ENCODE data around the gene COL6A2. TPM values are rescaled to one million over a fixed set of nuclear protein-coding genes. Genes with fewer than 3 reads are reported as not detected.
"Not testable (repeated sequence)": the region's sequence is repeated elsewhere in the genome, so short reads cannot be mapped to it uniquely, and the experiment has no call there.

The COL6A2 gene
- polyA plus RNA-seq, 2 donors: 120 to 161 TPM

- no peaks in the 10 kb centered on the region for H3K27me3 ChIP-seq (ENCODE audit: control insufficient read depth in 1 of 2, insufficient read depth in 2 of 2, low read length in 2 of 2)
- 85% methylated on average over 28 of the region's 28 CpGs for WGBS, 2 donors
- H3K27ac ChIP-seq (ENCODE audit: low read depth in 2 of 2, low read length in 1 of 2): no peak overlapping the region
- H3K36me3 ChIP-seq (ENCODE audit: control insufficient read depth in 2 of 2, insufficient read depth in 2 of 2, low read length in 1 of 2): no peaks in the 10 kb centered on the region
- no peaks in the 10 kb centered on the region for H3K9me3 ChIP-seq (ENCODE audit: control insufficient read depth in 2 of 2, insufficient read depth in 1 of 2, low read depth in 1 of 2, low read length in 1 of 2)
- no peak overlapping the region for H3K4me3 ChIP-seq (ENCODE audit: low read depth in 1 of 2, low read length in 2 of 2)
- no peaks in the 10 kb centered on the region for H3K4me1 ChIP-seq (ENCODE audit: control insufficient read depth in 2 of 2, insufficient read depth in 2 of 2, low read length in 1 of 2)
These were observed 40.6 kb downstream of the COL6A2 start for GRCh38 chr21:46138383-46138970.

- Histone ChIP-seq H3K36me3 (ENCODE audit: control insufficient read depth in 2 of 2, insufficient read depth in 2 of 2, low read length in 1 of 2) (no peaks in the 10 kb centered on the region), H3K27ac (ENCODE audit: low read depth in 2 of 2, low read length in 1 of 2) (no peak overlapping the region), H3K4me3 (ENCODE audit: low read depth in 1 of 2, low read length in 2 of 2) (no peak overlapping the region), H3K4me1 (ENCODE audit: control insufficient read depth in 2 of 2, insufficient read depth in 2 of 2, low read length in 1 of 2) (no peaks in the 10 kb centered on the region), H3K27me3 (ENCODE audit: control insufficient read depth in 1 of 2, insufficient read depth in 2 of 2, low read length in 2 of 2) (no peaks in the 10 kb centered on the region), H3K9me3 (ENCODE audit: control insufficient read depth in 2 of 2, insufficient read depth in 1 of 2, low read depth in 1 of 2, low read length in 1 of 2) (no peaks in the 10 kb centered on the region)
- 88 to 92% methylated on average over 15 of the region's 15 CpGs for WGBS, 2 donors
These were observed 41.8 kb downstream of the COL6A2 start for GRCh38 chr21:46139686-46140085.

GRCh38 chr21:46140352-46141003 is 42.6 kb downstream of the COL6A2 start:
- not testable (repeated sequence) for H3K4me1 ChIP-seq (ENCODE audit: control insufficient read depth in 2 of 2, insufficient read depth in 2 of 2, low read length in 1 of 2); H3K36me3 ChIP-seq (ENCODE audit: control insufficient read depth in 2 of 2, insufficient read depth in 2 of 2, low read length in 1 of 2); H3K4me3 ChIP-seq (ENCODE audit: low read depth in 1 of 2, low read length in 2 of 2); H3K27me3 ChIP-seq (ENCODE audit: control insufficient read depth in 1 of 2, insufficient read depth in 2 of 2, low read length in 2 of 2); H3K9me3 ChIP-seq (ENCODE audit: control insufficient read depth in 2 of 2, insufficient read depth in 1 of 2, low read depth in 1 of 2, low read length in 1 of 2); H3K27ac ChIP-seq (ENCODE audit: low read depth in 2 of 2, low read length in 1 of 2)
- WGBS, 2 donors: 45 to 47% methylated on average over 29 of the region's 29 CpGs

- no peak overlapping the region for H3K27ac ChIP-seq (ENCODE audit: low read depth in 2 of 2, low read length in 1 of 2)
- no peaks in the 10 kb centered on the region for H3K4me1 ChIP-seq (ENCODE audit: control insufficient read depth in 2 of 2, insufficient read depth in 2 of 2, low read length in 1 of 2)
- H3K9me3 ChIP-seq (ENCODE audit: control insufficient read depth in 2 of 2, insufficient read depth in 1 of 2, low read depth in 1 of 2, low read length in 1 of 2): no peaks in the 10 kb centered on the region
- no peak overlapping the region for H3K4me3 ChIP-seq (ENCODE audit: low read depth in 1 of 2, low read length in 2 of 2)
- WGBS, 2 donors: 90 to 91% methylated on average over 45 of the region's 45 CpGs
- H3K27me3 ChIP-seq (ENCODE audit: control insufficient read depth in 1 of 2, insufficient read depth in 2 of 2, low read length in 2 of 2): no peaks in the 10 kb centered on the region
- H3K36me3 ChIP-seq (ENCODE audit: control insufficient read depth in 2 of 2, insufficient read depth in 2 of 2, low read length in 1 of 2): no peaks in the 10 kb centered on the region
These were observed 44.1 kb downstream of the COL6A2 start for GRCh38 chr21:46141767-46142581.

GRCh38 chr21:46142582-46143473 is 44.9 kb downstream of the COL6A2 start:
- no peak overlapping the region for H3K27ac ChIP-seq (ENCODE audit: low read depth in 2 of 2, low read length in 1 of 2)
- no peaks in the 10 kb centered on the region for H3K4me1 ChIP-seq (ENCODE audit: control insufficient read depth in 2 of 2, insufficient read depth in 2 of 2, low read length in 1 of 2)
- 81% methylated on average over 21 of the region's 21 CpGs for WGBS, 2 donors
- no peaks in the 10 kb centered on the region for H3K27me3 ChIP-seq (ENCODE audit: control insufficient read depth in 1 of 2, insufficient read depth in 2 of 2, low read length in 2 of 2)
- no peaks in the 10 kb centered on the region for H3K36me3 ChIP-seq (ENCODE audit: control insufficient read depth in 2 of 2, insufficient read depth in 2 of 2, low read length in 1 of 2)
- H3K4me3 ChIP-seq (ENCODE audit: low read depth in 1 of 2, low read length in 2 of 2): no peak overlapping the region
- H3K9me3 ChIP-seq (ENCODE audit: control insufficient read depth in 2 of 2, insufficient read depth in 1 of 2, low read depth in 1 of 2, low read length in 1 of 2): no peaks in the 10 kb centered on the region

- Histone ChIP-seq H3K4me1 (ENCODE audit: control insufficient read depth in 2 of 2, insufficient read depth in 2 of 2, low read length in 1 of 2) (no peaks in the 10 kb centered on the region), H3K27ac (ENCODE audit: low read depth in 2 of 2, low read length in 1 of 2) (no peak overlapping the region), H3K4me3 (ENCODE audit: low read depth in 1 of 2, low read length in 2 of 2) (no peak overlapping the region), H3K9me3 (ENCODE audit: control insufficient read depth in 2 of 2, insufficient read depth in 1 of 2, low read depth in 1 of 2, low read length in 1 of 2) (no peaks in the 10 kb centered on the region), H3K27me3 (ENCODE audit: control insufficient read depth in 1 of 2, insufficient read depth in 2 of 2, low read length in 2 of 2) (no peaks in the 10 kb centered on the region), H3K36me3 (ENCODE audit: control insufficient read depth in 2 of 2, insufficient read depth in 2 of 2, low read length in 1 of 2) (no peaks in the 10 kb centered on the region)
- whole genome bisulfite sequencing, 2 donors: 37 to 42% methylated on average over 4 of the region's 4 CpGs
These were observed 46.7 kb downstream of the COL6A2 start for GRCh38 chr21:46144464-46145070.

GRCh38 chr21:46145159-46145839 is 47.4 kb downstream of the COL6A2 start:
- Histone ChIP-seq H3K36me3 (ENCODE audit: control insufficient read depth in 2 of 2, insufficient read depth in 2 of 2, low read length in 1 of 2) (no peaks in the 10 kb centered on the region), H3K4me3 (ENCODE audit: low read depth in 1 of 2, low read length in 2 of 2) (no peak overlapping the region), H3K4me1 (ENCODE audit: control insufficient read depth in 2 of 2, insufficient read depth in 2 of 2, low read length in 1 of 2) (no peaks in the 10 kb centered on the region), H3K27me3 (ENCODE audit: control insufficient read depth in 1 of 2, insufficient read depth in 2 of 2, low read length in 2 of 2) (no peaks in the 10 kb centered on the region), H3K27ac (ENCODE audit: low read depth in 2 of 2, low read length in 1 of 2) (no peak overlapping the region), H3K9me3 (ENCODE audit: control insufficient read depth in 2 of 2, insufficient read depth in 1 of 2, low read depth in 1 of 2, low read length in 1 of 2) (no peaks in the 10 kb centered on the region)
- 90 to 93% methylated on average over 35 to 51 of the region's 51 CpGs for WGBS, 2 donors

- no peaks in the 10 kb centered on the region for H3K4me1 ChIP-seq (ENCODE audit: control insufficient read depth in 2 of 2, insufficient read depth in 2 of 2, low read length in 1 of 2)
- no peaks in the 10 kb centered on the region for H3K9me3 ChIP-seq (ENCODE audit: control insufficient read depth in 2 of 2, insufficient read depth in 1 of 2, low read depth in 1 of 2, low read length in 1 of 2)
- H3K4me3 ChIP-seq (ENCODE audit: low read depth in 1 of 2, low read length in 2 of 2): no peak overlapping the region
- 81 to 83% methylated on average over 60 of the region's 60 CpGs for WGBS, 2 donors
- no peak overlapping the region for H3K27ac ChIP-seq (ENCODE audit: low read depth in 2 of 2, low read length in 1 of 2)
- H3K27me3 ChIP-seq (ENCODE audit: control insufficient read depth in 1 of 2, insufficient read depth in 2 of 2, low read length in 2 of 2): no peaks in the 10 kb centered on the region
- H3K36me3 ChIP-seq (ENCODE audit: control insufficient read depth in 2 of 2, insufficient read depth in 2 of 2, low read length in 1 of 2): no peaks in the 10 kb centered on the region
These were observed 48.2 kb downstream of the COL6A2 start for GRCh38 chr21:46145840-46146691.
